Fibroblast of lung (primary cell): ENCODE measurements around the gene AADACL4. TPM values are rescaled to one million over a fixed set of nuclear protein-coding genes. Genes with fewer than 3 reads are reported as not detected.

Experiments
- DNase-seq, 2 donors: peaks; one replicate each; pipeline versions ENCODE4 v3.0.0 to v3.0.0-alpha.2; 2010; ENCODE audit warnings: low read depth in 2 of 2
- H2AFZ ChIP-seq: 2 replicates; pipeline ENCODE4 v1.5.1; 2012; ENCODE audit warnings: low read length, control low read depth, inconsistent platforms
- H3K27ac ChIP-seq: 2 replicates; pipeline ENCODE4 v1.5.1; 2011; ENCODE audit warnings: low read length, control low read depth; ENCODE audit not compliant: insufficient read depth
- H3K27me3 ChIP-seq: 2 replicates; pipeline ENCODE4 v1.5.1; 2011; ENCODE audit warnings: mild to moderate bottlenecking, low read length; ENCODE audit not compliant: control insufficient read depth, insufficient read depth
- H3K36me3 ChIP-seq: 2 replicates; pipeline ENCODE4 v1.5.1; 2011; ENCODE audit warnings: low read length; ENCODE audit not compliant: control insufficient read depth, insufficient read depth
- H3K4me1 ChIP-seq: 2 replicates; pipeline ENCODE4 v1.5.1; 2011; ENCODE audit warnings: low read length; ENCODE audit not compliant: control insufficient read depth, insufficient read depth; ENCODE audit errors: extremely low read depth
- H3K4me2 ChIP-seq: 2 replicates; pipeline ENCODE4 v1.5.1; 2011; ENCODE audit warnings: low read length, control low read depth; ENCODE audit not compliant: insufficient read depth; ENCODE audit errors: extremely low read depth
- H3K4me3 ChIP-seq, 4 experiments: fragments of 200-600 bp in 1 of 4; sonication (generic) in 1 of 4; replicated peaks in 1 of 4; 2 replicates each; pipeline ENCODE4 v1.5.1; 2011 to 2016; ENCODE audit warnings: low read length in 4 of 4, low read depth in 3 of 4, mild to moderate bottlenecking in 3 of 4, control low read depth in 2 of 4, inconsistent platforms in 1 of 4, mixed read lengths in 1 of 4; ENCODE audit not compliant: insufficient read depth in 1 of 4; ENCODE audit errors: control extremely low read depth in 1 of 4
- H3K79me2 ChIP-seq: 2 replicates; pipeline ENCODE4 v1.5.1; 2012; ENCODE audit warnings: mild to moderate bottlenecking, low read length, inconsistent platforms; ENCODE audit not compliant: control insufficient read depth, insufficient read depth
- H3K9ac ChIP-seq: 2 replicates; pipeline ENCODE4 v1.5.1; 2011; ENCODE audit warnings: mild to moderate bottlenecking, low read length, control low read depth; ENCODE audit not compliant: insufficient read depth
- H3K9me3 ChIP-seq: 2 replicates; pipeline ENCODE4 v1.5.1; 2012; ENCODE audit warnings: low read depth, low read length; ENCODE audit not compliant: control insufficient read depth, insufficient read depth
- H4K20me1 ChIP-seq: 2 replicates; pipeline ENCODE4 v1.5.1; 2011; ENCODE audit warnings: low read length; ENCODE audit not compliant: control insufficient read depth, insufficient read depth; ENCODE audit errors: extremely low read depth
- CTCF ChIP-seq, 2 donors: IDR thresholded peaks in 1 of 2; conservative IDR thresholded peaks in 1 of 2; 1 replicate in 1 of 2; 2 replicates in 1 of 2; pipeline ENCODE4 v1.5.1; 2011 to 2012; ENCODE audit warnings: low read length in 2 of 2, control low read depth in 1 of 2, inconsistent platforms in 1 of 2, low read depth in 1 of 2, mild to moderate bottlenecking in 1 of 2
- EZH2 ChIP-seq: IDR thresholded peaks from 2 replicates; pipeline ENCODE4 v1.5.1; 2012; ENCODE audit warnings: low read length, control low read depth, mild to moderate bottlenecking; ENCODE audit errors: missing control alignments
- polyA plus RNA-seq, 2 donors: library from polyadenylated mRNA; depleted of rRNA in 1 of 2; stranded (reverse) in 1 of 2; unstranded in 1 of 2; fragments of >200 nt; gene quantifications; 2 replicates each; pipeline ENCODE4 v1.2.1, GENCODE V29; 2011 to 2012; ENCODE audit warnings: missing spikeins in 1 of 2
- total RNA-seq: library from RNA; depleted of rRNA; stranded (reverse); fragments of >200 nt; gene quantifications from 2 replicates; pipeline ENCODE4 v1.2.1, GENCODE V29; 2014

The AADACL4 gene
- total and polyA plus RNA-seq, 2 donors (not counting 1 experiment from before 2014, with no cell fraction given): not detected

- H3K36me3 ChIP-seq: no peaks in the 10 kb centered on the region
- no peak for TF ChIP-seq EZH2
- no peak for TF ChIP-seq CTCF (conservative IDR thresholded peaks at IDR 0.05 in 1 of 2, IDR thresholded peaks at IDR 0.05 in 1 of 2; ENCODE audit: low read depth in 1 of 2, low read length in 2 of 2)
- no peaks in the 10 kb centered on the region for H3K27me3 ChIP-seq
- no peaks in the 10 kb centered on the region for H3K4me1 ChIP-seq
- H3K4me2 ChIP-seq: no peak overlapping the region
- no peak for DNase-seq
- no peak overlapping the region for H2AFZ ChIP-seq
- no peaks in the 10 kb centered on the region for H3K79me2 ChIP-seq
- H4K20me1 ChIP-seq: no peaks in the 10 kb centered on the region
- H3K9me3 ChIP-seq: no peaks in the 10 kb centered on the region
- H3K4me3 ChIP-seq: no peak overlapping the region
- no peak overlapping the region for H3K27ac ChIP-seq
- no peak overlapping the region for H3K9ac ChIP-seq
Observed at GRCh38 chr1:12610305-12610935, 33.5 kb upstream of the AADACL4 start.

- no peak for DNase-seq
- H3K4me2 ChIP-seq: no peak overlapping the region
- H3K79me2 ChIP-seq: no peaks in the 10 kb centered on the region
- no peaks in the 10 kb centered on the region for H3K27me3 ChIP-seq
- H3K4me3 ChIP-seq: no peak overlapping the region
- no peaks in the 10 kb centered on the region for H3K9me3 ChIP-seq
- H3K36me3 ChIP-seq: no peaks in the 10 kb centered on the region
- no peaks in the 10 kb centered on the region for H3K4me1 ChIP-seq
- H2AFZ ChIP-seq: no peak overlapping the region
- no peak overlapping the region for H3K9ac ChIP-seq
- TF ChIP-seq EZH2: no peak
- TF ChIP-seq CTCF (conservative IDR thresholded peaks at IDR 0.05 in 1 of 2, IDR thresholded peaks at IDR 0.05 in 1 of 2; ENCODE audit: low read depth in 1 of 2, low read length in 2 of 2): no peak
- H3K27ac ChIP-seq: no peak overlapping the region
- no peaks in the 10 kb centered on the region for H4K20me1 ChIP-seq
Observed at GRCh38 chr1:12610941-12611340, 32.9 kb upstream of the AADACL4 start.

GRCh38 chr1:12613180-12613579 is 30.7 kb upstream of the AADACL4 start:
- H3K36me3 ChIP-seq: no peaks in the 10 kb centered on the region
- H3K9me3 ChIP-seq: no peaks in the 10 kb centered on the region
- H3K27me3 ChIP-seq: no peaks in the 10 kb centered on the region
- H4K20me1 ChIP-seq: no peaks in the 10 kb centered on the region
- H3K79me2 ChIP-seq: no peaks in the 10 kb centered on the region
- peaks cover 4% of the 10 kb centered on the region for H3K4me1 ChIP-seq
- H3K4me3 ChIP-seq: no peak overlapping the region
- H2AFZ ChIP-seq: no peak overlapping the region
- no peak overlapping the region for H3K27ac ChIP-seq
- H3K9ac ChIP-seq: no peak overlapping the region
- TF ChIP-seq CTCF (conservative IDR thresholded peaks at IDR 0.05 in 1 of 2, IDR thresholded peaks at IDR 0.05 in 1 of 2; ENCODE audit: low read depth in 1 of 2, low read length in 2 of 2) (no peak), EZH2 (no peak)
- no peak for DNase-seq
- no peak overlapping the region for H3K4me2 ChIP-seq
